PC-3 (cell line): ENCODE data around the gene SOX10. TPM values are rescaled to one million over a fixed set of nuclear protein-coding genes. Genes with fewer than 3 reads are reported as not detected.

Experiments used
- ATAC-seq: fragments of 200-7000 bp; cut with Tn5 transposase; 2 replicates; pipeline ENCODE4 v1.9.1; 2020; ENCODE audit warnings: mild to moderate bottlenecking, moderate library complexity
- BruUV-seq: library from RNA; stranded (reverse); fragments of 400-500 nt; replicated peaks from 2 replicates; lab custom pipeline; 2021; lab: Mats Ljungman, UMichigan
- CTCF ChIA-PET: fragments of 300-600 bp; sonication (Branson Sonifier 250); formaldehyde crosslinking; loops from one replicate; lab custom pipeline; 2022; ENCODE audit warnings: antibody characterized with exemption; lab: Charles Lee
- POLR2A ChIA-PET: fragments of 300-600 bp; sonication (Branson Sonifier 250); formaldehyde crosslinking; loops from one replicate; lab custom pipeline; 2022; ENCODE audit warnings: antibody characterized with exemption; ENCODE audit not compliant: unreplicated experiment; lab: Charles Lee
- DNase-seq: peaks from one replicate; pipeline ENCODE4 v3.0.0-alpha.2; 2015
- H2AFZ ChIP-seq: fragments of 300-600 bp; sonication (generic); 2 replicates; pipeline ENCODE4 v1.6.0; 2016; ENCODE audit warnings: antibody characterized with exemption, low read length
- H3F3A ChIP-seq: fragments of 300-600 bp; sonication (generic); one replicate; pipeline ENCODE4 v1.6.0; 2017; ENCODE audit warnings: antibody characterized with exemption, low read length, control low read depth, mild to moderate bottlenecking; ENCODE audit not compliant: unreplicated experiment
- H3K27ac ChIP-seq: fragments of 300-600 bp; sonication (generic); 2 replicates; pipeline ENCODE4 v1.5.1; 2016; ENCODE audit warnings: mild to moderate bottlenecking, low read length
- H3K27me3 ChIP-seq: fragments of 300-600 bp; sonication (generic); 2 replicates; pipeline ENCODE4 v1.6.1; 2016; ENCODE audit warnings: low read length, mixed read lengths
- H3K36me3 ChIP-seq: fragments of 300-600 bp; sonication (generic); 2 replicates; pipeline ENCODE4 v1.6.1; 2016; ENCODE audit warnings: low read depth, mixed run types, low read length, mixed read lengths
- H3K4me1 ChIP-seq: fragments of 300-600 bp; sonication (generic); 2 replicates; pipeline ENCODE4 v1.5.1; 2016; ENCODE audit warnings: low read length; ENCODE audit not compliant: insufficient read depth
- H3K4me2 ChIP-seq: fragments of 300-600 bp; sonication (generic); 2 replicates; pipeline ENCODE4 v1.6.0; 2016; ENCODE audit warnings: low read length
- H3K4me3 ChIP-seq: fragments of 300-600 bp; sonication (generic); 2 replicates; pipeline ENCODE4 v1.5.1; 2016; ENCODE audit warnings: mild to moderate bottlenecking, low read length, mixed read lengths
- H3K79me2 ChIP-seq: fragments of 300-600 bp; sonication (generic); 2 replicates; pipeline ENCODE4 v1.6.1; 2017; ENCODE audit warnings: low read length, mixed read lengths
- H3K9ac ChIP-seq: fragments of 300-600 bp; sonication (generic); 2 replicates; pipeline ENCODE4 v1.6.0; 2016; ENCODE audit warnings: mild to moderate bottlenecking, low read length
- H3K9me2 ChIP-seq: fragments of 300-600 bp; sonication (generic); replicated peaks from 2 replicates; pipeline ENCODE4 v1.6.1; 2016; ENCODE audit warnings: mixed run types, low read length, mixed read lengths
- H3K9me3 ChIP-seq: fragments of 300-600 bp; sonication (generic); 2 replicates; pipeline ENCODE4 v1.6.1; 2016; ENCODE audit warnings: low read length, mixed read lengths
- H4K20me1 ChIP-seq: fragments of 300-600 bp; sonication (generic); 2 replicates; pipeline ENCODE4 v1.6.1; 2016; ENCODE audit warnings: low read length, mixed read lengths
- CTCF ChIP-seq: fragments of 300-600 bp; sonication (generic); conservative IDR thresholded peaks from 2 replicates; pipeline ENCODE4 v1.5.1; 2017; ENCODE audit warnings: antibody characterized with exemption, low read depth, mild to moderate bottlenecking, low read length
- EZH2 ChIP-seq: fragments of 300-600 bp; sonication (generic); IDR thresholded peaks from one replicate; pipeline ENCODE4 v1.6.1; 2017; ENCODE audit warnings: antibody characterized with exemption, mild to moderate bottlenecking, low read length; ENCODE audit not compliant: unreplicated experiment
- EZH2phosphoT487 ChIP-seq: fragments of 300-600 bp; sonication (generic); IDR thresholded peaks from 2 replicates; pipeline ENCODE4 v1.6.1; 2018; ENCODE audit warnings: mild to moderate bottlenecking, antibody characterized with exemption, low read length, borderline replicate concordance
- intact Hi-C: fragments of 100-400 bp; cut with micrococcal nuclease; formaldehyde crosslinking; loops from 2 replicates; pipeline ENCODE4 v1.9.0; 2023
- total RNA-seq: library from RNA; depleted of rRNA; stranded (reverse); fragments of >200 nt; gene quantifications from 2 replicates; pipeline ENCODE4 v1.2.3, GENCODE V29; 2014

SOX10 gene
- total RNA-seq, 1 experiment from 2014 or later, result 1.1 TPM

- DNase-seq (no peak), ATAC-seq (no peak)
- TF ChIP-seq EZH2phosphoT487, result no peak
- TF ChIP-seq EZH2, result no peak
- TF ChIP-seq CTCF, result no peak
- no peak overlapping the region for H3K4me3 ChIP-seq
- no peaks in the 10 kb centered on the region for H3K36me3 ChIP-seq
- H2AFZ ChIP-seq, result no peak overlapping the region
- peaks cover 6% of the 10 kb centered on the region for H3K4me1 ChIP-seq
- no peaks in the 10 kb centered on the region for H3K27me3 ChIP-seq
- H3K9me2 ChIP-seq, result no peaks in the 10 kb centered on the region
- H3K9me3 ChIP-seq, result no peaks in the 10 kb centered on the region
- no peaks in the 10 kb centered on the region for H3F3A ChIP-seq
- no peak overlapping the region for H3K4me2 ChIP-seq
- intact Hi-C loops, result no loop called here
- H4K20me1 ChIP-seq, result no peaks in the 10 kb centered on the region
- no peak overlapping the region for H3K9ac ChIP-seq
- H3K27ac ChIP-seq, result no peak overlapping the region
- CTCF ChIA-PET, result no interaction called here
- no peaks in the 10 kb centered on the region for H3K79me2 ChIP-seq
- POLR2A ChIA-PET, result no interaction called here
- BruUV-seq, result no TSS peak
Observed at GRCh38 chr22:38021206-38021605, 36.9 kb upstream of the SOX10 start.

GRCh38 chr22:38018938-38019827, 34.8 kb upstream of the SOX10 start:
- POLR2A ChIA-PET, result no interaction called here
- BruUV-seq, result no TSS peak
- no peak for ATAC-seq

More at GRCh38 chr22:38018938-38019827, 34.8 kb upstream of the SOX10 start:
- Histone ChIP-seq H2AFZ (no peak overlapping the region), H3K4me2 (no peak overlapping the region), H3K4me3 (no peak overlapping the region), H3K36me3 (no peaks in the 10 kb centered on the region), H3K4me1 (peaks cover 10% of the 10 kb centered on the region), H3F3A (no peaks in the 10 kb centered on the region), H3K9me3 (no peaks in the 10 kb centered on the region), H3K27ac (no peak overlapping the region), H3K27me3 (no peaks in the 10 kb centered on the region), H3K9me2 (no peaks in the 10 kb centered on the region), H4K20me1 (no peaks in the 10 kb centered on the region), H3K9ac (no peak overlapping the region), H3K79me2 (no peaks in the 10 kb centered on the region)
- DNase-seq, result no peak
- TF ChIP-seq EZH2phosphoT487 (no peak), CTCF (no peak), EZH2 (no peak)
- intact Hi-C loops, result no loop called here
- CTCF ChIA-PET, result no interaction called here
